Keratinocyte (primary cell): ENCODE results near the gene MRPL12. TPM values are rescaled to one million over a fixed set of nuclear protein-coding genes. Genes with fewer than 3 reads are reported as not detected.
"Not testable (repeated sequence)": the region's sequence is repeated elsewhere in the genome, so short reads cannot be mapped to it uniquely, and the experiment has no call there.

Source experiments
- DNase-seq: peaks from one replicate; pipeline ENCODE4 v3.0.0-alpha.2; 2011; ENCODE audit warnings: low read depth, missing footprints, low spot score
- FAIRE-seq: peaks from 2 replicates; lab custom pipeline; 2011; peaks lifted over from hg19 to GRCh38; lab: Jason Lieb, UNC
- H2AFZ ChIP-seq: 2 replicates; pipeline ENCODE4 v1.6.0; 2012; ENCODE audit warnings: low read length, control low read depth, inconsistent platforms; ENCODE audit not compliant: control insufficient read depth
- H3K27ac ChIP-seq: 2 replicates; pipeline ENCODE4 v1.5.1; 2011; ENCODE audit warnings: low read length; ENCODE audit not compliant: control insufficient read depth, insufficient read depth
- H3K27me3 ChIP-seq: 3 replicates; pipeline ENCODE4 v1.6.0; 2011; ENCODE audit warnings: low read length; ENCODE audit not compliant: control insufficient read depth, insufficient read depth; ENCODE audit errors: extremely low read depth
- H3K36me3 ChIP-seq, 2 experiments: 2 replicates in 1 of 2; 3 replicates in 1 of 2; pipeline ENCODE4 v1.5.1; 2011; ENCODE audit warnings: low read length in 2 of 2, mild to moderate bottlenecking in 1 of 2; ENCODE audit not compliant: control insufficient read depth in 2 of 2, insufficient read depth in 2 of 2; ENCODE audit errors: extremely low read depth in 1 of 2
- H3K4me1 ChIP-seq: 3 replicates; pipeline ENCODE4 v1.5.1; 2011; ENCODE audit warnings: low read length; ENCODE audit not compliant: control insufficient read depth, insufficient read depth; ENCODE audit errors: extremely low read depth
- H3K4me2 ChIP-seq: 3 replicates; pipeline ENCODE4 v1.6.0; 2011; ENCODE audit warnings: low read depth, low read length; ENCODE audit not compliant: control insufficient read depth, insufficient read depth; ENCODE audit errors: extremely low read depth
- H3K4me3 ChIP-seq, 3 experiments: fragments of 200-600 bp in 1 of 3; sonication (generic) in 1 of 3; 2 replicates in 2 of 3; 3 replicates in 1 of 3; pipeline ENCODE4 v1.5.1; 2011 to 2016; ENCODE audit warnings: low read length in 3 of 3, mild to moderate bottlenecking in 3 of 3, control low read depth in 2 of 3, inconsistent platforms in 1 of 3, low read depth in 1 of 3, mixed read lengths in 1 of 3, mixed run types in 1 of 3, moderate library complexity in 1 of 3; ENCODE audit not compliant: control insufficient read depth in 2 of 3, insufficient read depth in 2 of 3; ENCODE audit errors: extremely low read depth in 1 of 3
- H3K79me2 ChIP-seq: 2 replicates; pipeline ENCODE4 v1.6.0; 2012; ENCODE audit warnings: low read length; ENCODE audit not compliant: control insufficient read depth, insufficient read depth
- H3K9ac ChIP-seq: 3 replicates; pipeline ENCODE4 v1.6.0; 2011; ENCODE audit warnings: low read length; ENCODE audit not compliant: control insufficient read depth, insufficient read depth; ENCODE audit errors: extremely low read depth
- H3K9me1 ChIP-seq: 3 replicates; pipeline ENCODE4 v1.6.0; 2011; ENCODE audit warnings: low read length; ENCODE audit not compliant: control insufficient read depth, insufficient read depth; ENCODE audit errors: extremely low read depth
- H3K9me3 ChIP-seq: 2 replicates; pipeline ENCODE4 v1.5.1; 2012; ENCODE audit warnings: low read depth, low read length; ENCODE audit not compliant: control insufficient read depth
- H4K20me1 ChIP-seq: 3 replicates; pipeline ENCODE4 v1.6.0; 2011; ENCODE audit warnings: low read length; ENCODE audit not compliant: control insufficient read depth, insufficient read depth; ENCODE audit errors: extremely low read depth
- CTCF ChIP-seq, 3 experiments: IDR thresholded peaks in 1 of 3; conservative IDR thresholded peaks in 1 of 3; optimal IDR thresholded peaks in 1 of 3; 2 replicates in 2 of 3; 3 replicates in 1 of 3; pipeline versions ENCODE3 to v1.5.1; 2011; ENCODE audit warnings: low read length in 3 of 3, mild to moderate bottlenecking in 3 of 3, moderate library complexity in 2 of 3, control low read depth in 1 of 3, inconsistent platforms in 1 of 3; ENCODE audit not compliant: insufficient read depth in 2 of 3; ENCODE audit errors: extremely low read depth in 1 of 3
- EZH2 ChIP-seq: IDR thresholded peaks from one replicate; pipeline ENCODE4 v1.6.1; 2012; ENCODE audit warnings: inconsistent platforms, mild to moderate bottlenecking, low read length, moderate library complexity
- dilution Hi-C: fragments of 300-500 bp; cut with MboI; formaldehyde crosslinking; loops from one replicate; pipeline ENCODE4 v1.7.0; 2020; ENCODE audit warnings: low sequenced_read_pairs; ENCODE audit not compliant: extremely low pct_ligation_motif_present
- polyA plus RNA-seq, 5 experiments: library from polyadenylated mRNA; depleted of rRNA in 3 of 5; stranded (reverse) in 3 of 5; stranded (forward) in 1 of 5; unstranded in 1 of 5; fragments of >200 nt; gene quantifications; 1 replicate in 1 of 5; 2 replicates in 3 of 5; 3 replicates in 1 of 5; pipeline versions ENCODE4 v1.2.1 to v1.2.3, GENCODE V29; 2011 to 2012; ENCODE audit warnings: missing spikeins in 2 of 5, low read depth in 1 of 5, low replicate concordance in 1 of 5

The MRPL12 gene
- polyA plus RNA-seq, 1 donor (not counting 4 experiments of a cell fraction or from before 2014, with no cell fraction given) = 78.5 TPM

- Histone ChIP-seq H3K4me1 (peaks cover 13% of the 10 kb centered on the region), H3K36me3 (no peaks in the 10 kb centered on the region), H3K9me1 (no peaks in the 10 kb centered on the region), H4K20me1 (no peaks in the 10 kb centered on the region), H3K27ac (no peak overlapping the region), H3K4me2 (no peak overlapping the region), H2AFZ (no peak overlapping the region), H3K4me3 (no peak overlapping the region), H3K9me3 (no peaks in the 10 kb centered on the region), H3K9ac (no peak overlapping the region), H3K27me3 (no peaks in the 10 kb centered on the region), H3K79me2 (no peaks in the 10 kb centered on the region)
- FAIRE-seq (no peak), DNase-seq (no peak)
- dilution Hi-C loops = no loop called here
- TF ChIP-seq CTCF (optimal IDR thresholded peaks at IDR 0.05 in 1 of 3, IDR thresholded peaks at IDR 0.05 in 1 of 3, conservative IDR thresholded peaks at IDR 0.05 in 1 of 3; ENCODE audit: extremely low read depth in 1 of 3, insufficient read depth in 2 of 3, low read length in 3 of 3) (no peak), EZH2 (no peak)
These were observed 35.0 kb downstream of the MRPL12 start for GRCh38 chr17:81737947-81738800.

GRCh38 chr17:81738801-81739393 is 35.7 kb downstream of the MRPL12 start:
- Histone ChIP-seq H3K4me3 (no peak overlapping the region), H4K20me1 (no peaks in the 10 kb centered on the region), H3K9me1 (no peaks in the 10 kb centered on the region), H3K9ac (no peak overlapping the region), H3K4me1 (peaks cover 13% of the 10 kb centered on the region), H3K9me3 (no peaks in the 10 kb centered on the region), H3K27me3 (no peaks in the 10 kb centered on the region), H3K27ac (no peak overlapping the region), H3K79me2 (no peaks in the 10 kb centered on the region), H2AFZ (no peak overlapping the region), H3K4me2 (no peak overlapping the region), H3K36me3 (no peaks in the 10 kb centered on the region)
- DNase-seq = no peak
- no peak for FAIRE-seq
- no peak for TF ChIP-seq EZH2
- TF ChIP-seq CTCF (optimal IDR thresholded peaks at IDR 0.05 in 1 of 3, IDR thresholded peaks at IDR 0.05 in 1 of 3, conservative IDR thresholded peaks at IDR 0.05 in 1 of 3; ENCODE audit: extremely low read depth in 1 of 3, insufficient read depth in 2 of 3, low read length in 3 of 3) = no peak
- dilution Hi-C loops = no loop called here

- H3K4me2 ChIP-seq, H3K9me3 ChIP-seq, DNase-seq, H3K4me3 ChIP-seq, H4K20me1 ChIP-seq, H3K36me3 ChIP-seq, H3K27ac ChIP-seq, H2AFZ ChIP-seq, H3K27me3 ChIP-seq, H3K9ac ChIP-seq, dilution Hi-C loops, FAIRE-seq, H3K79me2 ChIP-seq, H3K9me1 ChIP-seq: not testable (repeated sequence)
- peaks cover 13% of the 10 kb centered on the region for H3K4me1 ChIP-seq
These were observed 36.4 kb downstream of the MRPL12 start for GRCh38 chr17:81739593-81739992.
